CD14-positive monocyte (primary cell): ENCODE data around the gene VASH2. TPM values are rescaled to one million over a fixed set of nuclear protein-coding genes. Genes with fewer than 3 reads are reported as not detected.
"Not testable (repeated sequence)": the region's sequence is repeated elsewhere in the genome, so short reads cannot be mapped to it uniquely, and the experiment has no call there.

ENCODE experiments used
- DNase-seq, 3 donors: peaks; one replicate each; pipeline ENCODE4 v3.0.0-alpha.2; 2011 to 2022
- H2AFZ ChIP-seq: 2 replicates; pipeline ENCODE4 v1.6.0; 2012; ENCODE audit warnings: mild to moderate bottlenecking, low read depth, low read length, inconsistent platforms; ENCODE audit not compliant: insufficient read depth, poor library complexity, severe bottlenecking
- H3K27ac ChIP-seq, 2 donors: 1 replicate in 1 of 2; 2 replicates in 1 of 2; pipeline ENCODE4 v1.5.1; 2012 to 2013; ENCODE audit warnings: low read length in 2 of 2, control low read depth in 1 of 2, inconsistent platforms in 1 of 2, low read depth in 1 of 2, mild to moderate bottlenecking in 1 of 2
- H3K27me3 ChIP-seq, 2 donors: one replicate each; pipeline versions ENCODE4 v1.6.0 to v1.6.1; 2011 to 2013; ENCODE audit warnings: low read length in 2 of 2; ENCODE audit not compliant: control insufficient read depth in 2 of 2, insufficient read depth in 2 of 2
- H3K36me3 ChIP-seq, 2 donors: replicated peaks in 1 of 2; 1 replicate in 1 of 2; 2 replicates in 1 of 2; pipeline versions ENCODE4 v1.5.1 to v1.6.1; 2012 to 2013; ENCODE audit warnings: low read length in 2 of 2, control low read depth in 1 of 2, inconsistent platforms in 1 of 2, mild to moderate bottlenecking in 1 of 2; ENCODE audit not compliant: insufficient read depth in 2 of 2, control insufficient read depth in 1 of 2
- H3K4me1 ChIP-seq, 2 donors: 1 replicate in 1 of 2; 2 replicates in 1 of 2; pipeline versions ENCODE4 v1.5.1 to v1.6.1; 2012 to 2013; ENCODE audit warnings: low read length in 2 of 2, control low read depth in 1 of 2, inconsistent platforms in 1 of 2, mild to moderate bottlenecking in 1 of 2, moderate library complexity in 1 of 2; ENCODE audit not compliant: insufficient read depth in 2 of 2, control insufficient read depth in 1 of 2
- H3K4me2 ChIP-seq: replicated peaks from 2 replicates; pipeline ENCODE3; 2012; ENCODE audit warnings: low read length, moderate library complexity, mild to moderate bottlenecking; ENCODE audit not compliant: poor library complexity, severe bottlenecking; ENCODE audit errors: extremely low read depth
- H3K4me3 ChIP-seq, 3 experiments: fragments of 200-600 bp in 1 of 3; sonication (generic) in 1 of 3; replicated peaks in 1 of 3; 1 replicate in 2 of 3; 2 replicates in 1 of 3; pipeline ENCODE4 v1.5.1; 2011 to 2013; ENCODE audit warnings: low read length in 3 of 3, mild to moderate bottlenecking in 3 of 3, control low read depth in 2 of 3, low read depth in 2 of 3, inconsistent platforms in 1 of 3, moderate library complexity in 1 of 3
- H3K79me2 ChIP-seq: 2 replicates; pipeline ENCODE4 v1.6.0; 2012; ENCODE audit warnings: mild to moderate bottlenecking, control low read depth, inconsistent platforms, low read length, moderate library complexity; ENCODE audit not compliant: insufficient read depth
- H3K9ac ChIP-seq: 2 replicates; pipeline ENCODE4 v1.6.0; 2017; ENCODE audit warnings: low read length, mild to moderate bottlenecking; ENCODE audit not compliant: insufficient read depth, poor library complexity, severe bottlenecking
- H3K9me3 ChIP-seq, 2 donors: replicated peaks in 1 of 2; 1 replicate in 1 of 2; 2 replicates in 1 of 2; pipeline versions ENCODE4 v1.5.1 to v1.6.1; 2012 to 2013; ENCODE audit warnings: low read length in 2 of 2, control low read depth in 1 of 2; ENCODE audit not compliant: control insufficient read depth in 1 of 2, insufficient read depth in 1 of 2
- H4K20me1 ChIP-seq: 2 replicates; pipeline ENCODE4 v1.6.0; 2012; ENCODE audit warnings: mild to moderate bottlenecking, low read length, control low read depth, moderate library complexity; ENCODE audit not compliant: insufficient read depth
- H3K27ac Mint-ChIP-seq, 7 donors: one replicate each; pipeline ENCODE4 v1.8.0; 2020; ENCODE audit warnings: mild to moderate bottlenecking in 7 of 7, mixed read lengths in 7 of 7, moderate library complexity in 6 of 7, inconsistent platforms in 2 of 7
- H3K27me3 Mint-ChIP-seq, 3 donors: one replicate each; pipeline ENCODE4 v1.8.0; 2021 to 2022; ENCODE audit warnings: low read depth in 3 of 3, mild to moderate bottlenecking in 3 of 3, mixed read lengths in 3 of 3, moderate library complexity in 3 of 3, inconsistent platforms in 1 of 3
- H3K36me3 Mint-ChIP-seq, 2 donors: one replicate each; pipeline ENCODE4 v1.8.0; 2020; ENCODE audit warnings: mixed read lengths in 2 of 2, inconsistent platforms in 1 of 2, mild to moderate bottlenecking in 1 of 2
- H3K4me1 Mint-ChIP-seq: one replicate; pipeline ENCODE4 v1.8.0; 2020; ENCODE audit warnings: mild to moderate bottlenecking, mixed read lengths
- H3K4me3 Mint-ChIP-seq, 2 donors: one replicate each; pipeline ENCODE4 v1.8.0; 2020; ENCODE audit warnings: mild to moderate bottlenecking in 2 of 2, mixed read lengths in 2 of 2, moderate library complexity in 1 of 2
- H3K9me3 Mint-ChIP-seq, 7 donors: one replicate each; pipeline ENCODE4 v1.8.0; 2020 to 2022; ENCODE audit warnings: mixed read lengths in 7 of 7, mild to moderate bottlenecking in 6 of 7, moderate library complexity in 6 of 7, inconsistent platforms in 2 of 7
- WGBS: methylation state at CpG from one replicate; pipeline ENCODE4 v1.1.5; 2013; ENCODE audit warnings: missing lambda C conversion rate; ENCODE audit not compliant: insufficient coverage; 5-methylcytosine and 5-hydroxymethylcytosine counted together
- intact Hi-C, 2 donors: fragments of 100-400 bp; cut with micrococcal nuclease; formaldehyde crosslinking; loops; one replicate each; pipeline versions ENCODE4 v1.15.0 to v1.15.1; 2023
- polyA plus RNA-seq, 3 donors: library from polyadenylated mRNA; depleted of rRNA in 1 of 3; unstranded in 2 of 3; stranded (reverse) in 1 of 3; fragments of 300-500 nt in 2 of 3; fragments of >200 nt in 1 of 3; fragmentation: Illumina TruSeq in 2 of 3; gene quantifications; 1 replicate in 2 of 3; 2 replicates in 1 of 3; pipeline ENCODE4 v1.2.3, GENCODE V29; 2012 to 2021
- TF ChIP-seq, protein P1 (sequence below): fragments of 200-600 bp; IDR thresholded peaks from one replicate; pipeline ENCODE4 v1.8.0; 2022; ENCODE audit warnings: antibody characterized with exemption, mild to moderate bottlenecking

Gene VASH2
- polyA plus RNA-seq, 3 donors, result 0.07 TPM; not detected in 2

GRCh38 chr1:212913638-212914037 is 36.7 kb upstream of the VASH2 start:
- H3K4me3 ChIP-seq, H3K36me3 ChIP-seq, H3K27me3 ChIP-seq, DNase-seq, H3K4me2 ChIP-seq, H3K27ac ChIP-seq, H3K79me2 ChIP-seq, H3K27ac Mint-ChIP-seq, H3K4me3 Mint-ChIP-seq, H2AFZ ChIP-seq, H3K4me1 ChIP-seq, H3K36me3 Mint-ChIP-seq, H3K9me3 Mint-ChIP-seq, intact Hi-C loops, H3K9me3 ChIP-seq, H3K9ac ChIP-seq, H4K20me1 ChIP-seq: not testable (repeated sequence)
- no CpG with 5 or more reads among the region's 3 CpGs for WGBS
- Mint-ChIP-seq H3K27me3 (peaks cover 9 to 12% (median 11%) of the 10 kb centered on the region in 3 donors), H3K4me1 (peaks cover 11% of the 10 kb centered on the region)

DNA sequence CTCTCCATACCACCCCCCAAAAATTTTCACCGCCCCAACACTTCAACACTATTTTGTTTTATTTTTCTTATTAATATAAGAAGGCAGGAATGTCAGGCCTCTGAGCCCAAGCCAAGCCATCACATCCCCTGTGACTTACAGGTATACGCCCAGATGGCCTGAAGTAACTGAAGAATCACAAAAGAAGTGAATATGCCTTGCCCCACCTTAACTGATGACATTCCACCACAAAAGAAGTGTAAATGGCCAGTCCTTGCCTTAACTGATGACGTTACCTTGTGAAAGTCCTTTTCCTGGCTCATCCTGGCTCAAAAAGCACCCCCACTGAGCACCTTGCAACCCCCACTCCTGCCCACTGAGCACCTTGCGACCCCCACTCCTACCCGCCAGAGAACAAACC is 36.2 kb upstream of the VASH2 start:
- H3K4me2 ChIP-seq, H3K4me1 ChIP-seq, H3K4me3 ChIP-seq, H2AFZ ChIP-seq, H4K20me1 ChIP-seq, H3K9me3 Mint-ChIP-seq, H3K27ac ChIP-seq, H3K36me3 Mint-ChIP-seq, H3K79me2 ChIP-seq, DNase-seq, H3K4me3 Mint-ChIP-seq, intact Hi-C loops, H3K36me3 ChIP-seq, H3K9me3 ChIP-seq, H3K27me3 ChIP-seq, H3K9ac ChIP-seq: not testable (repeated sequence)
- WGBS, result no CpG with 5 or more reads among the region's 5 CpGs
- Mint-ChIP-seq H3K27ac (peak overlapping the region in 1 of 7 donors; percentile 80), H3K27me3 (peaks cover 9 to 12% (median 11%) of the 10 kb centered on the region in 3 donors), H3K4me1 (peaks cover 11% of the 10 kb centered on the region)

- no peak overlapping the region for H3K27ac Mint-ChIP-seq
- no peaks in the 10 kb centered on the region for H3K36me3 ChIP-seq
- WGBS, result 85% methylated on average over 3 of the region's 3 CpGs
- no peak overlapping the region for H3K4me2 ChIP-seq
- H3K27me3 Mint-ChIP-seq, result peaks cover 9 to 12% (median 11%) of the 10 kb centered on the region in 3 donors
- DNase-seq, result no peak
- intact Hi-C loops, result no loop called here
- H3K4me3 ChIP-seq, result no peak overlapping the region
- H3K79me2 ChIP-seq, result no peaks in the 10 kb centered on the region
- H3K4me1 ChIP-seq, result peaks cover 8% of the 10 kb centered on the region in 2 donors
- no peaks in the 10 kb centered on the region for H3K27me3 ChIP-seq
- TF ChIP-seq, protein P1, sequence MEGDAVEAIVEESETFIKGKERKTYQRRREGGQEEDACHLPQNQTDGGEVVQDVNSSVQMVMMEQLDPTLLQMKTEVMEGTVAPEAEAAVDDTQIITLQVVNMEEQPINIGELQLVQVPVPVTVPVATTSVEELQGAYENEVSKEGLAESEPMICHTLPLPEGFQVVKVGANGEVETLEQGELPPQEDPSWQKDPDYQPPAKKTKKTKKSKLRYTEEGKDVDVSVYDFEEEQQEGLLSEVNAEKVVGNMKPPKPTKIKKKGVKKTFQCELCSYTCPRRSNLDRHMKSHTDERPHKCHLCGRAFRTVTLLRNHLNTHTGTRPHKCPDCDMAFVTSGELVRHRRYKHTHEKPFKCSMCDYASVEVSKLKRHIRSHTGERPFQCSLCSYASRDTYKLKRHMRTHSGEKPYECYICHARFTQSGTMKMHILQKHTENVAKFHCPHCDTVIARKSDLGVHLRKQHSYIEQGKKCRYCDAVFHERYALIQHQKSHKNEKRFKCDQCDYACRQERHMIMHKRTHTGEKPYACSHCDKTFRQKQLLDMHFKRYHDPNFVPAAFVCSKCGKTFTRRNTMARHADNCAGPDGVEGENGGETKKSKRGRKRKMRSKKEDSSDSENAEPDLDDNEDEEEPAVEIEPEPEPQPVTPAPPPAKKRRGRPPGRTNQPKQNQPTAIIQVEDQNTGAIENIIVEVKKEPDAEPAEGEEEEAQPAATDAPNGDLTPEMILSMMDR, result no peak
- H2AFZ ChIP-seq, result no peak overlapping the region
- H3K4me1 Mint-ChIP-seq, result peaks cover 11% of the 10 kb centered on the region
- H3K9me3 ChIP-seq, result no peaks in the 10 kb centered on the region
- H3K4me3 Mint-ChIP-seq, result no peak overlapping the region
- H3K9ac ChIP-seq, result no peak overlapping the region
- no peaks in the 10 kb centered on the region for H3K9me3 Mint-ChIP-seq
- no peaks in the 10 kb centered on the region for H3K36me3 Mint-ChIP-seq
- H3K27ac ChIP-seq, result no peak overlapping the region
- H4K20me1 ChIP-seq, result no peaks in the 10 kb centered on the region
Observed at GRCh38 chr1:212914789-212915188, 35.6 kb upstream of the VASH2 start.
